HepG2 (cell line): ENCODE measurements around the gene EIF4G1. TPM values are rescaled to one million over a fixed set of nuclear protein-coding genes. Genes with fewer than 3 reads are reported as not detected.

Experiments used
- ARID4A ChIP-seq: sonication (generic); formaldehyde crosslinking; IDR thresholded peaks from 2 replicates; pipeline ENCODE4 v1.5.0; 2020; ENCODE audit warnings: mild to moderate bottlenecking, missing genetic modification reagents, borderline replicate concordance
- ATM ChIP-seq: fragments of 450-650 bp; IDR thresholded peaks from 2 replicates; pipeline ENCODE4 v1.7.1; 2017; ENCODE audit warnings: mild to moderate bottlenecking, borderline replicate concordance
- BRCA1 ChIP-seq: sonication (generic); formaldehyde crosslinking; IDR thresholded peaks from 2 replicates; pipeline ENCODE4 v1.4.0; 2020; ENCODE audit warnings: missing genetic modification reagents
- FOXO1 ChIP-seq: sonication (generic); formaldehyde crosslinking; IDR thresholded peaks from 2 replicates; pipeline ENCODE4 v1.4.0; 2020; ENCODE audit warnings: missing genetic modification reagents
- FOXP1 ChIP-seq, 2 experiments: fragments of 450-650 bp in 1 of 2; IDR thresholded peaks; 2 replicates each; pipeline ENCODE4 v1.6.1; 2017 to 2018; ENCODE audit warnings: antibody characterized with exemption in 1 of 2
- GRHL1 ChIP-seq: sonication (generic); formaldehyde crosslinking; conservative IDR thresholded peaks from 2 replicates; pipeline ENCODE4 v1.8.0; 2022; ENCODE audit warnings: missing genetic modification reagents
- HHEX ChIP-seq: IDR thresholded peaks from 2 replicates; pipeline ENCODE4 v1.6.1; 2016; ENCODE audit warnings: control low read depth
- IKZF4 ChIP-seq: sonication (generic); formaldehyde crosslinking; IDR thresholded peaks from 2 replicates; pipeline ENCODE4 v1.5.1; 2020; ENCODE audit warnings: borderline replicate concordance, mild to moderate bottlenecking, low read depth, missing genetic modification reagents; ENCODE audit errors: not compliant biosample characterization
- ISL2 ChIP-seq: sonication (generic); formaldehyde crosslinking; IDR thresholded peaks from 2 replicates; pipeline ENCODE4 v1.5.0; 2020; ENCODE audit warnings: missing genetic modification reagents
- SMC3 ChIP-seq: IDR thresholded peaks from 2 replicates; pipeline ENCODE4 v1.6.1; 2011; ENCODE audit warnings: low read length, improper control_type of control experiment
- SOX13 ChIP-seq, 3 experiments: fragments of 450-650 bp in 1 of 3; sonication (generic) in 1 of 3; formaldehyde crosslinking in 1 of 3; IDR thresholded peaks in 2 of 3; conservative IDR thresholded peaks in 1 of 3; 2 replicates each; pipeline versions ENCODE4 v1.5.0 to v1.6.1; 2016 to 2020; ENCODE audit warnings: antibody characterized with exemption in 1 of 3, mild to moderate bottlenecking in 1 of 3, missing compliant biosample characterization in 1 of 3, missing genetic modification reagents in 1 of 3, moderate library complexity in 1 of 3
- TBP ChIP-seq: sonication (generic); formaldehyde crosslinking; IDR thresholded peaks from 2 replicates; pipeline ENCODE4 v1.5.0; 2020; ENCODE audit warnings: missing genetic modification reagents
- ZKSCAN8 ChIP-seq: IDR thresholded peaks from 2 replicates; pipeline ENCODE4 v1.6.1; 2016; ENCODE audit warnings: borderline replicate concordance, missing genetic modification reagents, missing compliant biosample characterization
- ZMAT3 ChIP-seq: sonication (generic); formaldehyde crosslinking; conservative IDR thresholded peaks from 2 replicates; pipeline ENCODE4 v1.7.0; 2021; ENCODE audit warnings: missing genetic modification reagents
- ZNF3 ChIP-seq: IDR thresholded peaks from 2 replicates; pipeline ENCODE4 v1.7.0; 2017; ENCODE audit warnings: inconsistent platforms
- ZNF629 ChIP-seq: sonication (generic); formaldehyde crosslinking; conservative IDR thresholded peaks from 2 replicates; pipeline ENCODE4 v1.5.0; 2020; ENCODE audit warnings: missing genetic modification reagents
- polyA plus RNA-seq, 8 experiments: library from polyadenylated mRNA; depleted of rRNA in 3 of 8; stranded (reverse) in 7 of 8; unstranded in 1 of 8; fragments of >200 nt; fragmentation: Illumina TruSeq in 4 of 8; extraction: Trizol in 4 of 8; gene quantifications; 2 replicates each; pipeline versions ENCODE4 v1.2.1 to v1.2.3, GENCODE V29; 2011 to 2016; ENCODE audit warnings: low read depth in 4 of 8, missing spikeins in 1 of 8, mixed read lengths in 1 of 8; ENCODE audit not compliant: insufficient read depth in 1 of 8
- total RNA-seq, 5 experiments: library from RNA; depleted of rRNA; stranded (reverse); fragments of >200 nt; fragmentation: Illumina TruSeq; extraction: Trizol; gene quantifications; 2 replicates each; pipeline ENCODE4 v1.2.3, GENCODE V29; 2016; ENCODE audit warnings: low read depth in 1 of 5
- TF ChIP-seq, protein P1 (sequence below): IDR thresholded peaks from 2 replicates; pipeline ENCODE4 v1.6.1; 2012; ENCODE audit warnings: inconsistent platforms
- TF ChIP-seq, protein P2 (sequence below): IDR thresholded peaks from 2 replicates; pipeline ENCODE4 v1.6.1; 2016; ENCODE audit warnings: low read depth
- TF ChIP-seq, protein P3 (sequence below): sonication (generic); formaldehyde crosslinking; IDR thresholded peaks from 2 replicates; pipeline ENCODE4 v1.4.0; 2020; ENCODE audit warnings: missing genetic modification reagents

The EIF4G1 gene
- total and polyA plus RNA-seq, 2 of the 13 experiments (the other 11 are each of a cell fraction or from before 2014, with no cell fraction given) = 208 to 213 TPM

DNA sequence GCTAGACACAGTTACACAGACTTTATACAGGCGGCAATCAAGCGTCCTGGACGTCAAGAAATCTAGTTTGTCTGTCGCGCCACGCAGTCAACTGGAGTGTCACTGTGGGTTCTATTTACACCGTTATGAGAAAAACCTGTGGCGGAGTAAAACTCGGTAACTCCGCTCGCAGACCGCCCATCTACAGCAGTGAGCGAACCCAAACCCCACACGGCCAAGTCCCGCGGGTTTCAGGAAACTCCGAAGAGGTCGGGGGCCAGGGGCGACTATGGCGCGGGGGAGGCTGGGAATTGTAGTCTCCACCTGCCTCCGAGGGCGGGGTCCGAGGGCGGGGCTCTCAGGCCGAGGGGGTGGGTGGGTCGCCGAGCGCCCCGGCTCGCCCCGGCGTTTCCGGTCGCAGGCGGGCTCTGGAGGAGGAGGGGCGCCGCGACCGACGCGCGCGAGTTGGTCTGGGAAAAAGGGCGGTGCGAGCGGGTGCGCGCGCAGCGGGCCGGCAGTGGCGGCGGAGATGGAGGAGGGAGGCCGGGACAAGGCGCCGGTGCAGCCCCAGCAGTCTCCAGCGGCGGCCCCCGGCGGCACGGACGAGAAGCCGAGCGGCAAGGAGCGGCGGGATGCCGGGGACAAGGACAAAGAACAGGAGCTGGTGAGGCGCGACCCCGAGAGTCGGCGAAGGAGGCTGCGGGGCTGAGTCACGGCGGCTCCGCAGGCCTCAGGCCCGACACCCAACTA, 15.5 kb upstream of the EIF4G1 start, which contains the start of gene PSMD2 (continued):
- TF ChIP-seq HHEX (CRISPR knock-in tag) (no peak), IKZF4 (CRISPR knock-in tag) (no peak), GRHL1 (CRISPR knock-in tag) (no peak), FOXP1 (IDR thresholded peaks at IDR 0.05) (no peak), FOXP1 (CRISPR knock-in tag; IDR thresholded peaks at IDR 0.05) (no peak), ARID4A (peak; percentile 88; the same call in 1 of the 2 replicates), FOXO1 (no peak), ZNF3 (CRISPR knock-in tag) (no peak), ISL2 (0 out of 2 replicates have a peak, but pooled peaks have one; percentile 16), ZMAT3 (0 out of 2 replicates have a peak, but pooled peaks have one; percentile 60), BRCA1 (CRISPR knock-in tag) (no peak), ZNF629 (CRISPR knock-in tag) (no peak), SMC3 (no peak), TBP (no peak), ATM (no peak), ZKSCAN8 (CRISPR knock-in tag) (peak; percentile 28; the same call in 1 of the 2 replicates), SOX13 (IDR thresholded peaks at IDR 0.05) (no peak), SOX13 (CRISPR knock-in tag; conservative IDR thresholded peaks at IDR 0.05 in 1 of 2, IDR thresholded peaks at IDR 0.05 in 1 of 2) (0 out of 4 replicates have a peak, but pooled peaks of 1 of the 2 experiments have one; percentile 6)
- TF ChIP-seq, protein P1, sequence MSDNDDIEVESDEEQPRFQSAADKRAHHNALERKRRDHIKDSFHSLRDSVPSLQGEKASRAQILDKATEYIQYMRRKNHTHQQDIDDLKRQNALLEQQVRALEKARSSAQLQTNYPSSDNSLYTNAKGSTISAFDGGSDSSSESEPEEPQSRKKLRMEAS = peak; percentile 13; the same call in 1 of the 2 replicates
- TF ChIP-seq, protein P2, sequence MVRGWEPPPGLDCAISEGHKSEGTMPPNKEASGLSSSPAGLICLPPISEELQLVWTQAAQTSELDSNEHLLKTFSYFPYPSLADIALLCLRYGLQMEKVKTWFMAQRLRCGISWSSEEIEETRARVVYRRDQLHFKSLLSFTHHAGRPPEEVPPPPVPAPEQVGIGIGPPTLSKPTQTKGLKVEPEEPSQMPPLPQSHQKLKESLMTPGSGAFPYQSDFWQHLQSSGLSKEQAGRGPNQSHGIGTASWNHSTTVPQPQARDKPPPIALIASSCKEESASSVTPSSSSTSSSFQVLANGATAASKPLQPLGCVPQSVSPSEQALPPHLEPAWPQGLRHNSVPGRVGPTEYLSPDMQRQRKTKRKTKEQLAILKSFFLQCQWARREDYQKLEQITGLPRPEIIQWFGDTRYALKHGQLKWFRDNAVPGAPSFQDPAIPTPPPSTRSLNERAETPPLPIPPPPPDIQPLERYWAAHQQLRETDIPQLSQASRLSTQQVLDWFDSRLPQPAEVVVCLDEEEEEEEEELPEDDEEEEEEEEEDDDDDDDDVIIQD (CRISPR knock-in tag) = peak; percentile 33; the same call in 1 of the 2 replicates
- TF ChIP-seq, protein P3, sequence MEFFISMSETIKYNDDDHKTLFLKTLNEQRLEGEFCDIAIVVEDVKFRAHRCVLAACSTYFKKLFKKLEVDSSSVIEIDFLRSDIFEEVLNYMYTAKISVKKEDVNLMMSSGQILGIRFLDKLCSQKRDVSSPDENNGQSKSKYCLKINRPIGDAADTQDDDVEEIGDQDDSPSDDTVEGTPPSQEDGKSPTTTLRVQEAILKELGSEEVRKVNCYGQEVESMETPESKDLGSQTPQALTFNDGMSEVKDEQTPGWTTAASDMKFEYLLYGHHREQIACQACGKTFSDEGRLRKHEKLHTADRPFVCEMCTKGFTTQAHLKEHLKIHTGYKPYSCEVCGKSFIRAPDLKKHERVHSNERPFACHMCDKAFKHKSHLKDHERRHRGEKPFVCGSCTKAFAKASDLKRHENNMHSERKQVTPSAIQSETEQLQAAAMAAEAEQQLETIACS (CRISPR knock-in tag) = peak; percentile 84
